ENCODE data around the gene KLK6.

KLK6 gene

GRCh38 chr19:50969413-50969760, at the start of gene KLK6:
Gene KLK6, minus strand, starts transcription at chr19:50969591. Its CDS starts 1,487 bp downstream, at chr19:50968104.
- TF ChIP-seq GATA1 (IDR thresholded peaks at IDR 0.05; ENCODE audit: low read depth, low read length) (no peak), POLR2A (IDR thresholded peaks at IDR 0.05; ENCODE audit: low read length) (no peak)
- DNase-seq = no peak

GRCh38 chr19:51018745-51019543, 49.6 kb upstream of the KLK6 start:
- no peak for TF ChIP-seq GATA1 (IDR thresholded peaks at IDR 0.05; ENCODE audit: low read depth, low read length)
- no peak for TF ChIP-seq POLR2A (IDR thresholded peaks at IDR 0.05; ENCODE audit: low read length)
- DNase-seq = no peak

GRCh38 chr19:51016798-51017683, 47.6 kb upstream of the KLK6 start:
- peak; percentile 37 to 71 for DNase-seq
- no peak for TF ChIP-seq POLR2A (IDR thresholded peaks at IDR 0.05; ENCODE audit: low read length)
- no peak for TF ChIP-seq GATA1 (IDR thresholded peaks at IDR 0.05; ENCODE audit: low read depth, low read length)

- no peak for DNase-seq
- no peak for TF ChIP-seq GATA1 (IDR thresholded peaks at IDR 0.05; ENCODE audit: low read depth, low read length)
- no peak for TF ChIP-seq POLR2A (IDR thresholded peaks at IDR 0.05; ENCODE audit: low read length)
Measured at GRCh38 chr19:51015691-51016267, 46.4 kb upstream of the KLK6 start.

- no peak for DNase-seq
- TF ChIP-seq POLR2A (IDR thresholded peaks at IDR 0.05; ENCODE audit: low read length) (no peak), GATA1 (IDR thresholded peaks at IDR 0.05; ENCODE audit: low read depth, low read length) (no peak)
Measured at GRCh38 chr19:51014242-51014641, 44.9 kb upstream of the KLK6 start.

GRCh38 chr19:51012661-51013190, 43.3 kb upstream of the KLK6 start:
- DNase-seq = no peak
- TF ChIP-seq GATA1 (IDR thresholded peaks at IDR 0.05; ENCODE audit: low read depth, low read length) (no peak), POLR2A (IDR thresholded peaks at IDR 0.05; ENCODE audit: low read length) (no peak)

GRCh38 chr19:51010066-51010795, 40.8 kb upstream of the KLK6 start:
- no peak for DNase-seq
- TF ChIP-seq POLR2A (IDR thresholded peaks at IDR 0.05; ENCODE audit: low read length) (no peak), GATA1 (IDR thresholded peaks at IDR 0.05; ENCODE audit: low read depth, low read length) (no peak)

- TF ChIP-seq GATA1 (IDR thresholded peaks at IDR 0.05; ENCODE audit: low read depth, low read length) = no peak
- TF ChIP-seq POLR2A (IDR thresholded peaks at IDR 0.05; ENCODE audit: low read length) = no peak
- no peak for DNase-seq
Measured at GRCh38 chr19:51009061-51009891, 39.9 kb upstream of the KLK6 start.

GRCh38 chr19:51007488-51007887, 38.1 kb upstream of the KLK6 start:
- TF ChIP-seq POLR2A (IDR thresholded peaks at IDR 0.05; ENCODE audit: low read length) (no peak), GATA1 (IDR thresholded peaks at IDR 0.05; ENCODE audit: low read depth, low read length) (no peak)

GRCh38 chr19:51006406-51006805, 37.0 kb upstream of the KLK6 start:
- no peak for TF ChIP-seq POLR2A (IDR thresholded peaks at IDR 0.05; ENCODE audit: low read length)
- TF ChIP-seq GATA1 (IDR thresholded peaks at IDR 0.05; ENCODE audit: low read depth, low read length) = no peak
- DNase-seq = no peak

More at GRCh38 chr19:51007488-51007887, 38.1 kb upstream of the KLK6 start:
- DNase-seq = no peak

GRCh38 chr19:51005248-51005647, 35.9 kb upstream of the KLK6 start:
- DNase-seq = no peak
- TF ChIP-seq POLR2A (IDR thresholded peaks at IDR 0.05; ENCODE audit: low read length) (no peak), GATA1 (IDR thresholded peaks at IDR 0.05; ENCODE audit: low read depth, low read length) (no peak)

- no peak for TF ChIP-seq GATA1 (IDR thresholded peaks at IDR 0.05; ENCODE audit: low read depth, low read length)
- no peak for TF ChIP-seq POLR2A (IDR thresholded peaks at IDR 0.05; ENCODE audit: low read length)
- DNase-seq = no peak
Measured at GRCh38 chr19:51003316-51003715, 33.9 kb upstream of the KLK6 start.
